Right kidney (tissue), 9 donors: ENCODE measurements around the gene DDX10.
"Not testable (repeated sequence)": the region's sequence is repeated elsewhere in the genome, so short reads cannot be mapped to it uniquely, and the experiment has no call there.

ENCODE experiments used
- DNase-seq: peaks from one replicate; pipeline ENCODE4 v3.0.0-alpha.2; 2016
- long read RNA-seq, 8 donors: transcript quantifications; one replicate each; lab custom pipeline, GENCODE V29; 2026

DDX10 gene
- long read RNA-seq, donor 1, transcript DDX10-205 (2 exons, 372 nt): major isoform, 9 of 36 reads
- long read RNA-seq, donor 1, partial matches to known transcripts: 25 of 36 reads
- long read RNA-seq, donor 1, other reads (novel, unspliced or antisense): 0 of 36 reads
- long read RNA-seq, donor 2, full-length matches to known transcripts: 8 of 19 reads
- long read RNA-seq, donor 2, partial matches to known transcripts: 11 of 19 reads
- long read RNA-seq, donor 2, other reads (novel, unspliced or antisense): 0 of 19 reads
- long read RNA-seq, donor 3, partial matches to known transcripts: 11 of 14 reads
- long read RNA-seq, donor 3, other reads (novel, unspliced or antisense): 0 of 14 reads
- long read RNA-seq, donor 4, transcript DDX10-205 (2 exons, 372 nt): major isoform, 5 of 11 reads
- long read RNA-seq, donor 4, partial matches to known transcripts: 5 of 11 reads
- long read RNA-seq, donor 4, other reads (novel, unspliced or antisense): 0 of 11 reads
- long read RNA-seq, donor 5, full-length matches to known transcripts: 6 of 22 reads
- long read RNA-seq, donor 5, partial matches to known transcripts: 16 of 22 reads
- long read RNA-seq, donor 5, other reads (novel, unspliced or antisense): 0 of 22 reads
- long read RNA-seq, donor 6, full-length matches to known transcripts: 8 of 14 reads
- long read RNA-seq, donor 6, partial matches to known transcripts: 6 of 14 reads
- long read RNA-seq, donor 6, other reads (novel, unspliced or antisense): 0 of 14 reads
- long read RNA-seq, donor 7, transcript DDX10-205 (2 exons, 372 nt): major isoform, 8 of 55 reads
- long read RNA-seq, donor 7, partial matches to known transcripts: 47 of 55 reads
- long read RNA-seq, donor 7, other reads (novel, unspliced or antisense): 0 of 55 reads
- long read RNA-seq, donor 8, partial matches to known transcripts: 9 of 11 reads
- long read RNA-seq, donor 8, other reads (novel, unspliced or antisense): 0 of 11 reads

GRCh38 chr11:108664730-108665525 is at the start of gene DDX10:
DDX10 (plus strand) TSS chr11:108665069; CDS start chr11:108665154, 85 bp downstream.
- peak; percentile 94 for DNase-seq

- DNase-seq: no peak
These were observed 48.3 kb upstream of the DDX10 start for GRCh38 chr11:108616549-108616948.

GRCh38 chr11:108617055-108617454 is 47.8 kb upstream of the DDX10 start:
- DNase-seq: no peak

- no peak for DNase-seq
These were observed 46.3 kb upstream of the DDX10 start for GRCh38 chr11:108618529-108618928.

GRCh38 chr11:108620958-108621772 is 43.7 kb upstream of the DDX10 start:
- no peak for DNase-seq

- DNase-seq: no peak
These were observed 42.5 kb upstream of the DDX10 start for GRCh38 chr11:108622341-108622740.

- no peak for DNase-seq
These were observed 40.5 kb upstream of the DDX10 start for GRCh38 chr11:108624196-108624925.

- DNase-seq: no peak
These were observed 36.5 kb upstream of the DDX10 start for GRCh38 chr11:108628326-108628725.

- DNase-seq: no peak
These were observed 36.1 kb upstream of the DDX10 start for GRCh38 chr11:108628812-108629211.

GRCh38 chr11:108629274-108629673 is 35.6 kb upstream of the DDX10 start:
- DNase-seq: no peak

- no peak for DNase-seq
These were observed 32.7 kb upstream of the DDX10 start for GRCh38 chr11:108632041-108632704.

- DNase-seq: no peak
These were observed 29.8 kb upstream of the DDX10 start for GRCh38 chr11:108635106-108635505.

GRCh38 chr11:108636222-108636621 is 28.6 kb upstream of the DDX10 start:
- no peak for DNase-seq

- DNase-seq: no peak
These were observed 25.7 kb upstream of the DDX10 start for GRCh38 chr11:108639146-108639545.

- DNase-seq: not testable (repeated sequence)
These were observed 23.1 kb upstream of the DDX10 start for GRCh38 chr11:108641752-108642151.

GRCh38 chr11:108643974-108644373 is 20.9 kb upstream of the DDX10 start:
- DNase-seq: no peak

GRCh38 chr11:108645970-108646369 is 18.9 kb upstream of the DDX10 start:
- no peak for DNase-seq

GRCh38 chr11:108647387-108647700 is 17.5 kb upstream of the DDX10 start:
- DNase-seq: no peak

GRCh38 chr11:108647701-108648527 is 17.0 kb upstream of the DDX10 start:
- peak; percentile 40 for DNase-seq
